Common myeloid progenitor, CD34-positive (primary cell): ENCODE measurements around the gene WWP2.
A peak's percentile ranks its signal among the peaks of the same experiment; 100 is the strongest.

Experiments
- CTCF ChIA-PET: fragments of 350-600 bp; sonication (Branson Sonifier 250); formaldehyde crosslinking; loops from one replicate; lab custom pipeline; 2021; ENCODE audit warnings: antibody characterized with exemption; lab: Charles Lee
- POLR2A ChIA-PET: fragments of 350-600 bp; sonication (Branson Sonifier 250); formaldehyde crosslinking; loops from one replicate; lab custom pipeline; 2021; ENCODE audit warnings: antibody characterized with exemption; lab: Charles Lee
- DNase-seq, 3 donors: peaks; one replicate each; pipeline versions ENCODE4 v3.0.0 to v3.0.0-alpha.2; 2013
- H3K27ac ChIP-seq, 2 experiments: 1 replicate in 1 of 2; 2 replicates in 1 of 2; pipeline ENCODE4 v1.7.0; 2013; ENCODE audit warnings: inconsistent platforms in 2 of 2, low read length in 2 of 2, mild to moderate bottlenecking in 2 of 2, low read depth in 1 of 2, moderate library complexity in 1 of 2; ENCODE audit not compliant: severe bottlenecking in 2 of 2, insufficient read depth in 1 of 2, poor library complexity in 1 of 2
- H3K27me3 ChIP-seq, 5 experiments: replicated peaks in 2 of 5; 1 replicate in 3 of 5; 2 replicates in 2 of 5; pipeline versions ENCODE4 v1.6.1 to v1.7.0; 2013; ENCODE audit warnings: low read length in 4 of 5, mild to moderate bottlenecking in 2 of 5, moderate library complexity in 2 of 5, inconsistent platforms in 1 of 5; ENCODE audit not compliant: insufficient read depth in 5 of 5, control insufficient read depth in 4 of 5
- H3K36me3 ChIP-seq, 4 experiments: 1 replicate in 2 of 4; 2 replicates in 2 of 4; pipeline versions ENCODE4 v1.6.1 to v1.7.0; 2013; ENCODE audit warnings: low read length in 3 of 4, control low read depth in 1 of 4, mild to moderate bottlenecking in 1 of 4; ENCODE audit not compliant: control insufficient read depth in 4 of 4, insufficient read depth in 4 of 4
- H3K4me1 ChIP-seq, 4 experiments: 1 replicate in 3 of 4; 2 replicates in 1 of 4; pipeline versions ENCODE4 v1.6.1 to v1.7.1; 2013; ENCODE audit warnings: low read length in 3 of 4, mild to moderate bottlenecking in 3 of 4, control low read depth in 1 of 4, inconsistent platforms in 1 of 4, moderate library complexity in 1 of 4; ENCODE audit not compliant: control insufficient read depth in 4 of 4, insufficient read depth in 4 of 4; ENCODE audit errors: control extremely low read depth in 1 of 4
- H3K4me3 ChIP-seq, 7 experiments: 1 replicate in 4 of 7; 2 replicates in 3 of 7; pipeline versions ENCODE4 v1.5.1 to v1.7.0; 2013; ENCODE audit warnings: mild to moderate bottlenecking in 7 of 7, low read length in 6 of 7, moderate library complexity in 6 of 7, inconsistent platforms in 2 of 7, low read depth in 2 of 7, control low read depth in 1 of 7; ENCODE audit not compliant: insufficient read depth in 4 of 7, control insufficient read depth in 1 of 7; ENCODE audit errors: extremely low read depth in 1 of 7
- H3K9me3 ChIP-seq, 5 experiments: 1 replicate in 4 of 5; 2 replicates in 1 of 5; pipeline versions ENCODE4 v1.6.1 to v1.7.1; 2013; ENCODE audit warnings: low read length in 4 of 5, mild to moderate bottlenecking in 2 of 5, inconsistent platforms in 1 of 5, low read depth in 1 of 5, moderate library complexity in 1 of 5; ENCODE audit not compliant: control insufficient read depth in 4 of 5, insufficient read depth in 2 of 5; ENCODE audit errors: control extremely low read depth in 1 of 5
- WGBS: methylation state at CpG from one replicate; pipeline ENCODE4 v1.1.5; 2013; ENCODE audit not compliant: insufficient coverage; 5-methylcytosine and 5-hydroxymethylcytosine counted together

Gene WWP2

GRCh38 chr16:69844441-69844840, 82.3 kb downstream of the WWP2 start:
- H3K4me3 ChIP-seq = no peak overlapping the region
- 98% methylated on average over 8 of the region's 8 CpGs for WGBS
- CTCF ChIA-PET = interaction anchor here (0.6 kb wide), 1 partner anchor 12 kb away, joined by 3 read pairs; no protein-coding TSS in a partner anchor
- POLR2A ChIA-PET = no interaction called here
- no peak overlapping the region for H3K27ac ChIP-seq
- H3K27me3 ChIP-seq = no peaks in the 10 kb centered on the region
- H3K36me3 ChIP-seq = peaks cover 3 to 31% (median 15%) of the 10 kb centered on the region in 4 experiments
- DNase-seq = no peak
- peaks cover 0 to 7% (median 1%) of the 10 kb centered on the region in 4 experiments for H3K4me1 ChIP-seq
- H3K9me3 ChIP-seq = no peaks in the 10 kb centered on the region

GRCh38 chr16:69845181-69845580, 83.0 kb downstream of the WWP2 start:
- peaks cover 0 to 7% (median 1%) of the 10 kb centered on the region in 4 experiments for H3K4me1 ChIP-seq
- H3K4me3 ChIP-seq = no peak overlapping the region
- no peaks in the 10 kb centered on the region for H3K27me3 ChIP-seq
- ChIA-PET CTCF (no interaction called here), POLR2A (no interaction called here)
- no peak for DNase-seq
- H3K36me3 ChIP-seq = peaks cover 3 to 31% (median 14%) of the 10 kb centered on the region in 4 experiments
- 100% methylated on average over 4 of the region's 6 CpGs for WGBS
- H3K9me3 ChIP-seq = no peaks in the 10 kb centered on the region
- no peak overlapping the region for H3K27ac ChIP-seq

- 100% methylated on average over 1 of the region's 5 CpGs for WGBS
- CTCF ChIA-PET = no interaction called here
- Histone ChIP-seq H3K27me3 (no peaks in the 10 kb centered on the region), H3K4me1 (peaks cover 0 to 7% (median 1%) of the 10 kb centered on the region in 4 experiments), H3K36me3 (peaks cover 5 to 15% (median 11%) of the 10 kb centered on the region in 4 experiments), H3K9me3 (no peaks in the 10 kb centered on the region), H3K4me3 (no peak overlapping the region), H3K27ac (no peak overlapping the region)
- DNase-seq = no peak
- POLR2A ChIA-PET = no interaction called here
Observed at GRCh38 chr16:69847643-69848042, 85.5 kb downstream of the WWP2 start.

GRCh38 chr16:69848637-69849545, 86.8 kb downstream of the WWP2 start:
- Histone ChIP-seq H3K4me3 (no peak overlapping the region), H3K4me1 (peaks cover 0 to 7% (median 1%) of the 10 kb centered on the region in 4 experiments), H3K36me3 (peaks cover 5 to 23% (median 11%) of the 10 kb centered on the region in 4 experiments), H3K27me3 (no peaks in the 10 kb centered on the region), H3K27ac (no peak overlapping the region), H3K9me3 (no peaks in the 10 kb centered on the region)
- DNase-seq = peak in 2 of 3 donors; percentile 33 to 45
- WGBS = 30% methylated on average over 7 of the region's 8 CpGs
- POLR2A ChIA-PET = no interaction called here
- CTCF ChIA-PET = interaction anchor here (0.7 to 1.5 kb wide), 2 partner anchors 9 to 140 kb away, joined by 3 read pairs; no protein-coding TSS in a partner anchor

GRCh38 chr16:69851491-69852240, 89.5 kb downstream of the WWP2 start:
- H3K27ac ChIP-seq = no peak overlapping the region
- peaks cover 0 to 7% (median 1%) of the 10 kb centered on the region in 4 experiments for H3K4me1 ChIP-seq
- DNase-seq = no peak
- CTCF ChIA-PET = interaction anchor here (1.2 to 1.5 kb wide), 3 partner anchors 9 to 55 kb away, joined by 3 to 4 read pairs (median 4); no protein-coding TSS in a partner anchor
- POLR2A ChIA-PET = no interaction called here
- no peaks in the 10 kb centered on the region for H3K9me3 ChIP-seq
- WGBS = 100% methylated on average over 3 of the region's 13 CpGs
- no peak overlapping the region for H3K4me3 ChIP-seq
- no peaks in the 10 kb centered on the region for H3K27me3 ChIP-seq
- H3K36me3 ChIP-seq = peaks cover 0 to 8% (median under 1%) of the 10 kb centered on the region in 4 experiments

- H3K4me3 ChIP-seq = no peak overlapping the region
- H3K27ac ChIP-seq = no peak overlapping the region
- no peak for DNase-seq
- POLR2A ChIA-PET = no interaction called here
- H3K27me3 ChIP-seq = no peaks in the 10 kb centered on the region
- H3K4me1 ChIP-seq = peaks cover 0 to 7% (median 2%) of the 10 kb centered on the region in 4 experiments
- 100% methylated on average over 3 of the region's 4 CpGs for WGBS
- H3K36me3 ChIP-seq = peaks cover 0 to 8% (median under 1%) of the 10 kb centered on the region in 4 experiments
- no peaks in the 10 kb centered on the region for H3K9me3 ChIP-seq
- CTCF ChIA-PET = interaction anchor here (1.2 to 1.5 kb wide), 2 partner anchors 8 to 32 kb away, joined by 3 to 4 read pairs; no protein-coding TSS in a partner anchor
Observed at GRCh38 chr16:69852815-69853214, 90.7 kb downstream of the WWP2 start.
